H9 (cell line): ENCODE results near the gene DYNC1H1. TPM values are rescaled to one million over a fixed set of nuclear protein-coding genes. Genes with fewer than 3 reads are reported as not detected.

Experiments
- DNase-seq: peaks from one replicate; pipeline ENCODE4 v3.0.0-alpha.2; 2017
- H2AFZ ChIP-seq: one replicate; pipeline ENCODE4 v1.6.1; 2013; ENCODE audit warnings: mild to moderate bottlenecking, low read length, control low read depth, moderate library complexity
- H2AK5ac ChIP-seq: 2 replicates; pipeline ENCODE4 v1.6.1; 2013; ENCODE audit warnings: low read length, control low read depth, mixed read lengths; ENCODE audit not compliant: insufficient read length
- H2BK120ac ChIP-seq: one replicate; pipeline ENCODE4 v1.6.1; 2013; ENCODE audit warnings: low read depth, mild to moderate bottlenecking, low read length, control low read depth, inconsistent platforms; ENCODE audit not compliant: poor library complexity, severe bottlenecking
- H2BK12ac ChIP-seq: 2 replicates; pipeline ENCODE4 v1.6.1; 2013; ENCODE audit warnings: low read length, control low read depth, mixed read lengths, low read depth; ENCODE audit not compliant: insufficient read length
- H2BK15ac ChIP-seq: 2 replicates; pipeline ENCODE4 v1.6.1; 2013; ENCODE audit warnings: low read depth, low read length, control low read depth
- H2BK20ac ChIP-seq: one replicate; pipeline ENCODE4 v1.6.1; 2013; ENCODE audit warnings: low read depth, mild to moderate bottlenecking, low read length, control low read depth, inconsistent platforms; ENCODE audit not compliant: poor library complexity, severe bottlenecking
- H2BK5ac ChIP-seq: 2 replicates; pipeline ENCODE4 v1.6.1; 2013; ENCODE audit warnings: low read length, control low read depth, mixed read lengths; ENCODE audit not compliant: insufficient read length
- H3K14ac ChIP-seq: 2 replicates; pipeline ENCODE4 v1.6.1; 2013; ENCODE audit warnings: low read length, control low read depth; ENCODE audit not compliant: insufficient read depth
- H3K18ac ChIP-seq: 2 replicates; pipeline ENCODE4 v1.6.1; 2013; ENCODE audit warnings: low read depth, mild to moderate bottlenecking, mixed read lengths, low read length, control low read depth; ENCODE audit not compliant: insufficient read length
- H3K23ac ChIP-seq: 2 replicates; pipeline ENCODE4 v1.6.1; 2013; ENCODE audit warnings: low read length, control low read depth, mixed read lengths, low read depth; ENCODE audit not compliant: insufficient read length
- H3K23me2 ChIP-seq: 2 replicates; pipeline ENCODE4 v1.6.1; 2013; ENCODE audit warnings: low read depth, mild to moderate bottlenecking, mixed read lengths, low read length, control low read depth; ENCODE audit not compliant: insufficient read length, poor library complexity, severe bottlenecking
- H3K27ac ChIP-seq: 2 replicates; pipeline ENCODE4 v1.5.1; 2013; ENCODE audit warnings: low read length, control low read depth, mixed read lengths, low read depth; ENCODE audit not compliant: insufficient read length
- H3K27me3 ChIP-seq: 2 replicates; pipeline ENCODE4 v1.6.1; 2013; ENCODE audit warnings: low read length, control low read depth, inconsistent platforms; ENCODE audit not compliant: insufficient read depth
- H3K4ac ChIP-seq: 2 replicates; pipeline ENCODE4 v1.6.1; 2013; ENCODE audit warnings: low read depth, mild to moderate bottlenecking, control low read depth, inconsistent platforms, low read length, moderate library complexity
- H3K4me1 ChIP-seq: 2 replicates; pipeline ENCODE4 v1.6.1; 2013; ENCODE audit warnings: low read length, control low read depth, inconsistent platforms; ENCODE audit not compliant: insufficient read depth
- H3K4me2 ChIP-seq: 2 replicates; pipeline ENCODE4 v1.6.1; 2013; ENCODE audit warnings: low read length, control low read depth, mixed read lengths; ENCODE audit not compliant: insufficient read length, insufficient read depth
- H3K56ac ChIP-seq: 2 replicates; pipeline ENCODE4 v1.6.1; 2013; ENCODE audit warnings: low read depth, mild to moderate bottlenecking, mixed read lengths, low read length, control low read depth; ENCODE audit not compliant: insufficient read length
- H3K79me1 ChIP-seq: 2 replicates; pipeline ENCODE4 v1.6.1; 2013; ENCODE audit warnings: low read depth, mild to moderate bottlenecking, moderate library complexity, low read length, control low read depth, inconsistent platforms; ENCODE audit not compliant: insufficient read depth, poor library complexity, severe bottlenecking
- H3K79me2 ChIP-seq: 2 replicates; pipeline ENCODE4 v1.6.1; 2013; ENCODE audit warnings: low read length, control low read depth, inconsistent platforms; ENCODE audit not compliant: insufficient read depth
- H3K9ac ChIP-seq: 2 replicates; pipeline ENCODE4 v1.6.1; 2013; ENCODE audit warnings: low read length, control low read depth, mixed read lengths; ENCODE audit not compliant: insufficient read length; ENCODE audit errors: extremely low read depth
- H3K9me3 ChIP-seq: one replicate; pipeline ENCODE4 v1.6.1; 2013; ENCODE audit warnings: low read depth, low read length, inconsistent platforms; ENCODE audit not compliant: control insufficient read depth
- H3T11ph ChIP-seq: one replicate; pipeline ENCODE4 v1.6.1; 2013; ENCODE audit warnings: mild to moderate bottlenecking, low read length, control low read depth, inconsistent platforms
- H4K20me1 ChIP-seq: one replicate; pipeline ENCODE4 v1.6.1; 2013; ENCODE audit not compliant: control insufficient read depth, insufficient read length, insufficient read depth
- H4K5ac ChIP-seq: 2 replicates; pipeline ENCODE4 v1.6.1; 2013; ENCODE audit warnings: low read depth, mild to moderate bottlenecking, mixed read lengths, low read length, control low read depth; ENCODE audit not compliant: insufficient read length
- H4K8ac ChIP-seq: replicated peaks from 2 replicates; pipeline ENCODE4 v1.6.1; 2013; ENCODE audit warnings: low read length, control low read depth, mixed read lengths, low read depth; ENCODE audit not compliant: insufficient read length
- H4K91ac ChIP-seq: 2 replicates; pipeline ENCODE4 v1.6.1; 2013; ENCODE audit warnings: low read depth, mild to moderate bottlenecking, moderate library complexity, mixed read lengths, low read length, control low read depth; ENCODE audit not compliant: insufficient read length
- H3K27ac Mint-ChIP-seq, 3 experiments: 2 replicates in 2 of 3; 3 replicates in 1 of 3; pipeline ENCODE4 v1.8.0; 2020 to 2021; ENCODE audit warnings: mixed read lengths in 3 of 3, mild to moderate bottlenecking in 1 of 3, moderate library complexity in 1 of 3
- H3K27me3 Mint-ChIP-seq: 2 replicates; pipeline ENCODE4 v1.8.0; 2021; ENCODE audit warnings: low read depth, mild to moderate bottlenecking, moderate library complexity, mixed read lengths
- H3K36me3 Mint-ChIP-seq, 3 experiments: 2 replicates in 2 of 3; 3 replicates in 1 of 3; pipeline ENCODE4 v1.8.0; 2020 to 2021; ENCODE audit warnings: low read depth in 3 of 3, mixed read lengths in 3 of 3; ENCODE audit not compliant: insufficient read depth in 1 of 3
- H3K4me1 Mint-ChIP-seq, 2 experiments: 2 replicates each; pipeline ENCODE4 v1.8.0; 2020; ENCODE audit warnings: mixed read lengths in 2 of 2
- H3K4me3 Mint-ChIP-seq, 2 experiments: 2 replicates in 1 of 2; 3 replicates in 1 of 2; pipeline ENCODE4 v1.8.0; 2020 to 2021; ENCODE audit warnings: mild to moderate bottlenecking in 2 of 2, mixed read lengths in 2 of 2, moderate library complexity in 1 of 2
- H3K9me3 Mint-ChIP-seq, 2 experiments: 2 replicates in 1 of 2; 3 replicates in 1 of 2; pipeline ENCODE4 v1.8.0; 2020; ENCODE audit warnings: mild to moderate bottlenecking in 2 of 2, mixed read lengths in 2 of 2, moderate library complexity in 1 of 2
- CTCF ChIP-seq: fragments of 200-600 bp; sonication (generic); conservative IDR thresholded peaks from 3 replicates; pipeline ENCODE4 v1.8.0; 2021; ENCODE audit warnings: antibody characterized with exemption, mild to moderate bottlenecking
- WGBS: extraction: QIAGEN DNeasy Blood & Tissue Kit; methylation state at CpG from one replicate; pipeline ENCODE4 v1.1.7; 2013; ENCODE audit warnings: missing lambda C conversion rate, low lambda C conversion rate, mixed read lengths; ENCODE audit not compliant: insufficient read length; ENCODE audit errors: extremely low coverage; 5-methylcytosine and 5-hydroxymethylcytosine counted together
- total RNA-seq: library from RNA; stranded (reverse); gene quantifications from 2 replicates; pipeline ENCODE4 v1.2.1, GENCODE V29; 2021

The DYNC1H1 gene
- total RNA-seq, 1 experiment from 2014 or later = 359 TPM

GRCh38 chr14:102007916-102008418 is 43.6 kb downstream of the DYNC1H1 start:
- H3K9me3 Mint-ChIP-seq = no peaks in the 10 kb centered on the region
- DNase-seq = peak; percentile 36
- Histone ChIP-seq H3K79me1 (no peaks in the 10 kb centered on the region), H3K56ac (no peak overlapping the region), H2BK20ac (no peak overlapping the region), H2BK12ac (no peak overlapping the region), H3K27me3 (no peaks in the 10 kb centered on the region; the same call in 1 of the 2 replicates), H2BK15ac (no peak overlapping the region), H4K5ac (no peak overlapping the region), H2AFZ (no peak overlapping the region), H4K91ac (no peak overlapping the region), H4K20me1 (no peaks in the 10 kb centered on the region), H2BK5ac (no peak overlapping the region), H3K4me1 (no peaks in the 10 kb centered on the region), H3K23me2 (no peaks in the 10 kb centered on the region), H3K18ac (no peak overlapping the region), H4K8ac (no peak overlapping the region), H3K9ac (no peak overlapping the region), H2BK120ac (no peak overlapping the region), H3K4ac (no peak overlapping the region), H3K27ac (no peak overlapping the region), H3K79me2 (no peaks in the 10 kb centered on the region), H3K4me2 (no peak overlapping the region), H3K9me3 (no peaks in the 10 kb centered on the region), H3K23ac (no peak overlapping the region), H2AK5ac (no peak overlapping the region), H3K14ac (no peak overlapping the region), H3T11ph (no peak overlapping the region)
- H3K27me3 Mint-ChIP-seq = no peaks in the 10 kb centered on the region
- peaks cover 78 to 96% (median 95%) of the 10 kb centered on the region in 3 experiments; a peak in 6 of 7 replicates for H3K36me3 Mint-ChIP-seq
- no peak overlapping the region for H3K27ac Mint-ChIP-seq
- H3K4me1 Mint-ChIP-seq = no peaks in the 10 kb centered on the region
- no peak overlapping the region for H3K4me3 Mint-ChIP-seq
- WGBS = no CpG with 5 or more reads among the region's 14 CpGs
- TF ChIP-seq CTCF = no peak
